B cell (primary cell): ENCODE data around the gene HCFC2.

Experiments
- EZH2 ChIP-seq: IDR thresholded peaks from 2 replicates; pipeline ENCODE4 v1.6.1; 2012; ENCODE audit warnings: borderline replicate concordance, low read depth, mild to moderate bottlenecking, moderate library complexity, low read length; ENCODE audit not compliant: insufficient read depth, poor library complexity, severe bottlenecking
- TF ChIP-seq, protein P1 (sequence below): fragments of 200-600 bp; IDR thresholded peaks from one replicate; pipeline ENCODE4 v1.8.0; 2022; ENCODE audit warnings: antibody characterized with exemption, mild to moderate bottlenecking

DNA sequence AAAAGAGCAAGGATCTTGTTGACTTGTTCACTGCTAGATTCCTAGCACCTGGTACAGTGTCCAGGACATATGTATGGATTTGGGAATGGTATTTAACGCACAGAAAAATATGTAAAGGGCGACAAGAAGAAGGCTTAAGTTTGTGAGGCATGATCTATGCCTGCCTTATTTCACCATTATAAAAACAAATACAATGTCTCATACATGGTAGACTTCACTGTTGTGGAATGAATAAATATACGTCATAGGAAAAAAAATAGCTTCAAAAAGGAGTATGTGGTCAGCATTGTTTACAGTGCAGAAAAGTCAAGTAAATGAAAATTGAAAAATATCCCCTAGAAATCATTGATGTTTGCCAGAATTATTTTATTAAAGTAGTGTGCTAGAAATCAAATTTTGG lies 30.0 kb downstream of the HCFC2 start:
- TF ChIP-seq, protein P1, sequence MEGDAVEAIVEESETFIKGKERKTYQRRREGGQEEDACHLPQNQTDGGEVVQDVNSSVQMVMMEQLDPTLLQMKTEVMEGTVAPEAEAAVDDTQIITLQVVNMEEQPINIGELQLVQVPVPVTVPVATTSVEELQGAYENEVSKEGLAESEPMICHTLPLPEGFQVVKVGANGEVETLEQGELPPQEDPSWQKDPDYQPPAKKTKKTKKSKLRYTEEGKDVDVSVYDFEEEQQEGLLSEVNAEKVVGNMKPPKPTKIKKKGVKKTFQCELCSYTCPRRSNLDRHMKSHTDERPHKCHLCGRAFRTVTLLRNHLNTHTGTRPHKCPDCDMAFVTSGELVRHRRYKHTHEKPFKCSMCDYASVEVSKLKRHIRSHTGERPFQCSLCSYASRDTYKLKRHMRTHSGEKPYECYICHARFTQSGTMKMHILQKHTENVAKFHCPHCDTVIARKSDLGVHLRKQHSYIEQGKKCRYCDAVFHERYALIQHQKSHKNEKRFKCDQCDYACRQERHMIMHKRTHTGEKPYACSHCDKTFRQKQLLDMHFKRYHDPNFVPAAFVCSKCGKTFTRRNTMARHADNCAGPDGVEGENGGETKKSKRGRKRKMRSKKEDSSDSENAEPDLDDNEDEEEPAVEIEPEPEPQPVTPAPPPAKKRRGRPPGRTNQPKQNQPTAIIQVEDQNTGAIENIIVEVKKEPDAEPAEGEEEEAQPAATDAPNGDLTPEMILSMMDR: no peak
- no peak for TF ChIP-seq EZH2
